Osteocyte (in vitro differentiated cells): ENCODE measurements around the gene C5orf22. TPM values are rescaled to one million over a fixed set of nuclear protein-coding genes. Genes with fewer than 3 reads are reported as not detected.
"Not testable (repeated sequence)": the region's sequence is repeated elsewhere in the genome, so short reads cannot be mapped to it uniquely, and the experiment has no call there.

ENCODE experiments used
- DNase-seq: peaks from one replicate; pipeline ENCODE4 v3.0.0; 2021; ENCODE audit warnings: mixed read lengths; ENCODE audit not compliant: unreplicated experiment; ENCODE audit errors: extremely low spot score
- H3K27ac Mint-ChIP-seq: one replicate; pipeline ENCODE4 v1.8.0; 2021; ENCODE audit warnings: mild to moderate bottlenecking, mixed read lengths; ENCODE audit not compliant: unreplicated experiment
- H3K27me3 Mint-ChIP-seq: one replicate; pipeline ENCODE4 v1.8.0; 2021; ENCODE audit warnings: mixed read lengths; ENCODE audit not compliant: unreplicated experiment
- H3K36me3 Mint-ChIP-seq: one replicate; pipeline ENCODE4 v1.8.0; 2021; ENCODE audit warnings: mixed read lengths; ENCODE audit not compliant: unreplicated experiment
- H3K4me1 Mint-ChIP-seq: one replicate; pipeline ENCODE4 v1.8.0; 2021; ENCODE audit warnings: mixed read lengths; ENCODE audit not compliant: unreplicated experiment
- H3K4me3 Mint-ChIP-seq: one replicate; pipeline ENCODE4 v1.8.0; 2021; ENCODE audit warnings: mild to moderate bottlenecking, moderate library complexity, mixed read lengths; ENCODE audit not compliant: unreplicated experiment
- H3K9me3 Mint-ChIP-seq: one replicate; pipeline ENCODE4 v1.8.0; 2021; ENCODE audit warnings: mixed read lengths; ENCODE audit not compliant: unreplicated experiment
- total RNA-seq: library from RNA; stranded (reverse); gene quantifications from 2 replicates; pipeline ENCODE4 v1.2.1, GENCODE V29; 2021
- TF ChIP-seq, protein P1 (sequence below): fragments of 200-600 bp; sonication (generic); IDR thresholded peaks from 2 replicates; pipeline ENCODE4 v1.5.0; 2021; ENCODE audit warnings: antibody characterized with exemption, mild to moderate bottlenecking, moderate library complexity

C5orf22 gene
- total RNA-seq, 1 donor from 2014 or later = 27.9 TPM

DNA sequence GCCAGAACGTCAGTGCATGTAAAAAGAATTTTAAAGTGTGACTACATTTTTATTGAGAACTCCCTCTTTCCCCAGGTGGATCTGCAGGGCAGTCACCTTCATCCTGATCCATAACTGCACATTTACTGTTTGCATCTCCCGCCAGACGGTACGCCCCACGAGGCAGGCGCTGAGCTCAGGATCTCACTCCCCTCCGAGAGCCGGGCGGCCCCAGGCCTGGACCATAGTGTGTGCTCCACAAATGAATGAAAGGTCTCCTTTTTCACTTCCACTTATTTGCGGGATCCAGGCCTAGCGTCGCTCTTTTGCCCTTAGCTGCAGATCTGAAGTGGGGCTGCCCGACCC lies 586 bp upstream of the C5orf22 start:
- H3K36me3 Mint-ChIP-seq = peaks cover 38% of the 10 kb centered on the region
- DNase-seq = no peak
- peak overlapping the region; percentile 98 for H3K4me3 Mint-ChIP-seq
- no peaks in the 10 kb centered on the region for H3K9me3 Mint-ChIP-seq
- no peaks in the 10 kb centered on the region for H3K27me3 Mint-ChIP-seq
- peak overlapping the region; percentile 96 for H3K27ac Mint-ChIP-seq
- TF ChIP-seq, protein P1, sequence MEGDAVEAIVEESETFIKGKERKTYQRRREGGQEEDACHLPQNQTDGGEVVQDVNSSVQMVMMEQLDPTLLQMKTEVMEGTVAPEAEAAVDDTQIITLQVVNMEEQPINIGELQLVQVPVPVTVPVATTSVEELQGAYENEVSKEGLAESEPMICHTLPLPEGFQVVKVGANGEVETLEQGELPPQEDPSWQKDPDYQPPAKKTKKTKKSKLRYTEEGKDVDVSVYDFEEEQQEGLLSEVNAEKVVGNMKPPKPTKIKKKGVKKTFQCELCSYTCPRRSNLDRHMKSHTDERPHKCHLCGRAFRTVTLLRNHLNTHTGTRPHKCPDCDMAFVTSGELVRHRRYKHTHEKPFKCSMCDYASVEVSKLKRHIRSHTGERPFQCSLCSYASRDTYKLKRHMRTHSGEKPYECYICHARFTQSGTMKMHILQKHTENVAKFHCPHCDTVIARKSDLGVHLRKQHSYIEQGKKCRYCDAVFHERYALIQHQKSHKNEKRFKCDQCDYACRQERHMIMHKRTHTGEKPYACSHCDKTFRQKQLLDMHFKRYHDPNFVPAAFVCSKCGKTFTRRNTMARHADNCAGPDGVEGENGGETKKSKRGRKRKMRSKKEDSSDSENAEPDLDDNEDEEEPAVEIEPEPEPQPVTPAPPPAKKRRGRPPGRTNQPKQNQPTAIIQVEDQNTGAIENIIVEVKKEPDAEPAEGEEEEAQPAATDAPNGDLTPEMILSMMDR = no peak
- H3K4me1 Mint-ChIP-seq = peaks cover 44% of the 10 kb centered on the region

DNA sequence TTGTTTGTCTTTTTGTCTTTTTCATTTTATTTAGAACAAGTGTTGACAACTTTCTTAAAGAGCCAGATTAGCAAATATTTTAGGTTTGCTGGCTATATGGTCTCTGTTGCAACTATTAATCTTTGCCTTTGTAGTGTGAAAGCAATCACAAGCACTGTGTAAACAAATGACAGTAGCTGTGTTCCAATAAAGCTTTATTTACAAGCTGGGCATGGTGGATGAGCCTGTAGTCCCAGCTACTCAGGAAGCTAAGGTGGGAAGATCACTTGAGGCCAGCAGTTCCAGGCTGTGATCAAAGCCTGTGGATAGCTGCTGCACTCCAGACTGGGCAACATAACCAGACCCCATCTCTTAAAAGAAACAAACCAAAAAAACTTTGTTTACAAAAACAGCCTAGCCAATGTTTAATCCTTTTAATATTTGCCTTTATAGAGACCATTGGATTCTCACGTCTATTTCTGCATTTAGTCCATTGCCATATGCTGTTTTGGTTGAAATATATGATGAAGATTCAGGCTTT lies 2.5 kb downstream of the C5orf22 start:
- no peak overlapping the region for H3K27ac Mint-ChIP-seq
- H3K4me1 Mint-ChIP-seq = peaks cover 60% of the 10 kb centered on the region
- peak overlapping the region; percentile 40 for H3K4me3 Mint-ChIP-seq

DNA sequence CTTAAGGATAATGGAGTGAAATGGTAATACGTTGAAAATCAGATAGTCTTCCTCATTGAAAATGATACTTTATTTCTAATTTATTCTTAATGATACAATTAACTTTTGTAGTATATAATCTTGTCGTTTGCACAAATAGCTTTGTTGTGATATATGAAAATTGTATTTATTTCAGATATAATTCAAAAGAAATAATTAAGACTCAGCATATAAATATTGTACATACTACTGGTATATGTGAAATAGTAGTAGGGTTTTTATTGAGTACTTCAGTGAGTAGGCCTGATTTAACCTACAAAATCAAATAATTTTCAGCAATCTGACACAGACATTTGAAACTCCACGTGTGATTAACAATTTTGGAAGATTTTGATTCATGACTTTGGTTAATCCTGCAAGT lies 4.8 kb downstream of the C5orf22 start:
- TF ChIP-seq, protein P1 = no peak
- H3K9me3 Mint-ChIP-seq = no peaks in the 10 kb centered on the region
- no peak overlapping the region for H3K4me3 Mint-ChIP-seq
- H3K4me1 Mint-ChIP-seq = peaks cover 38% of the 10 kb centered on the region
- H3K27me3 Mint-ChIP-seq = no peaks in the 10 kb centered on the region
- H3K36me3 Mint-ChIP-seq = peaks cover 33% of the 10 kb centered on the region
- DNase-seq = no peak
- H3K27ac Mint-ChIP-seq = peak overlapping the region; percentile 70

More for the DNA sequence above, 2.5 kb downstream of the C5orf22 start:
- H3K36me3 Mint-ChIP-seq = peaks cover 23% of the 10 kb centered on the region
- H3K27me3 Mint-ChIP-seq = no peaks in the 10 kb centered on the region
- DNase-seq = no peak
- TF ChIP-seq, protein P1 = no peak
- H3K9me3 Mint-ChIP-seq = no peaks in the 10 kb centered on the region

DNA sequence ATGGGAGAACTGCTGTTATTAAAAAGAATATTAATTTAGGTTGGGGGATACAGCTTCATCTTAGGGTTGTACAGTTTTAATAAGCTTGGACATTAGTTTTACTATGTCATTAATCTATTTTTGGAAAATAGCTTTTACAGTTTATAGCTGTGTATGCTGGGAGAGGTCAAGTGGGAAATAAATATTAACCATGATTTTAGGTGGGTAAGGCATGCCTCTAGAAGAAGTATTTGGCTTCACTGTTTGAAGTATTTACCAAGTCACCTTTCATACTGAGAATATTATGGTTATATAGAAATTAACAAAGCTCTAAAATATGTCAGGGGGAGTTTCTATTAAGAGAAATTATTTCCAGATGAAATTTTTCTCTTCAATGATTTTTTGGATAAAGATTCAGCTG lies 5.2 kb downstream of the C5orf22 start:
- no peak for DNase-seq
- Mint-ChIP-seq H3K27ac (peak overlapping the region; percentile 70), H3K9me3 (no peaks in the 10 kb centered on the region), H3K4me1 (peaks cover 36% of the 10 kb centered on the region), H3K4me3 (no peak overlapping the region), H3K27me3 (no peaks in the 10 kb centered on the region), H3K36me3 (peaks cover 35% of the 10 kb centered on the region)
- TF ChIP-seq, protein P1 = no peak

DNA sequence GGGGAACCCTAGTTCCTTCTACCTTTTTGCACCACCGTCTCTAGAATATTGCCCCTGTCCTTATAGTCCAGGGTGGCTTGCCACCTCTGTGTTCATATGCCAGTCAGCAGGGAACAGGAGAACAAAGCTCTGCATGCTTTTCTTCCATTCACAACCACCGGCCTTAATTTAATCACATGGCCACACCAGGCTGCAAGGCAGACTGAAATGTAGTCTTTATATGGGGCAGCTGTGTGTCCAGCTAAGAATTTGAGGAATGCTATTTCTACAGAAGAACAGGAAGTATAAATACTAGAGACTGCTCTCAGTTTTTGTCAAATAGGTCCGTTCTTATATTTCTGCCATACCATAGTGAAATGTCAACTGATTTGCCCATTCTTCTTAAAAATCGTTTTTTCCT lies 5.8 kb downstream of the C5orf22 start:
- Mint-ChIP-seq H3K9me3 (no peaks in the 10 kb centered on the region), H3K27me3 (no peaks in the 10 kb centered on the region), H3K27ac (peak overlapping the region; percentile 70), H3K4me1 (peaks cover 34% of the 10 kb centered on the region), H3K4me3 (no peak overlapping the region), H3K36me3 (peaks cover 40% of the 10 kb centered on the region)
- TF ChIP-seq, protein P1 = no peak
- no peak for DNase-seq

DNA sequence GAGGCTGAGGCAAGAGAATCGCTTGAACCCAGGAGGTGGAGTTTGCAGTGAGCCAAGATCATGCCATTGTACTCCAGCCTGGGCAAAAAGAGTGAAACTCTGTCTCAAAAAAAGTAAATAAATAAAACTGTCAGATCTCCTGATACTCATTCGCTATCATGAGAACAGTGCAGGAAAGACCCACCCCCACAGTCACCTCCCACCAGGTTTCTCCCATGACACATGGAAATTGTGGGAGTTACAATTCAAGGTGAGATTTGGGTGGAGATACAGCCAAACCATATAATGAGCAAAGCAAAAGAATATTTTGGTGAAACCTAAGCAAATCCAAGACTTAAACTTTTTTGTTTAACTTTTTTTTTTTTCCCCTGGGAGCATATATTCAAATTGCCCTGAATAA lies 17.0 kb downstream of the C5orf22 start:
- not testable (repeated sequence) for H3K4me1 Mint-ChIP-seq, H3K4me3 Mint-ChIP-seq, H3K27ac Mint-ChIP-seq, DNase-seq, H3K9me3 Mint-ChIP-seq, H3K27me3 Mint-ChIP-seq
- peaks cover 57% of the 10 kb centered on the region for H3K36me3 Mint-ChIP-seq
